ENCODE results near the gene GRM1. TPM values are rescaled to one million over a fixed set of nuclear protein-coding genes. Genes with fewer than 3 reads are reported as not detected.

Gene GRM1
- polyA plus RNA-seq, 3 donors: not detected

GRCh38 chr6:146028252-146028795, 538 bp upstream of the GRM1 start:
- TF ChIP-seq, protein P1, sequence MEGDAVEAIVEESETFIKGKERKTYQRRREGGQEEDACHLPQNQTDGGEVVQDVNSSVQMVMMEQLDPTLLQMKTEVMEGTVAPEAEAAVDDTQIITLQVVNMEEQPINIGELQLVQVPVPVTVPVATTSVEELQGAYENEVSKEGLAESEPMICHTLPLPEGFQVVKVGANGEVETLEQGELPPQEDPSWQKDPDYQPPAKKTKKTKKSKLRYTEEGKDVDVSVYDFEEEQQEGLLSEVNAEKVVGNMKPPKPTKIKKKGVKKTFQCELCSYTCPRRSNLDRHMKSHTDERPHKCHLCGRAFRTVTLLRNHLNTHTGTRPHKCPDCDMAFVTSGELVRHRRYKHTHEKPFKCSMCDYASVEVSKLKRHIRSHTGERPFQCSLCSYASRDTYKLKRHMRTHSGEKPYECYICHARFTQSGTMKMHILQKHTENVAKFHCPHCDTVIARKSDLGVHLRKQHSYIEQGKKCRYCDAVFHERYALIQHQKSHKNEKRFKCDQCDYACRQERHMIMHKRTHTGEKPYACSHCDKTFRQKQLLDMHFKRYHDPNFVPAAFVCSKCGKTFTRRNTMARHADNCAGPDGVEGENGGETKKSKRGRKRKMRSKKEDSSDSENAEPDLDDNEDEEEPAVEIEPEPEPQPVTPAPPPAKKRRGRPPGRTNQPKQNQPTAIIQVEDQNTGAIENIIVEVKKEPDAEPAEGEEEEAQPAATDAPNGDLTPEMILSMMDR (IDR thresholded peaks at IDR 0.05): no peak
- intact Hi-C loops (cut with micrococcal nuclease): no loop called here
- Mint-ChIP-seq H3K36me3 (no peaks in the 10 kb centered on the region), H3K27ac (peak overlapping the region in 1 of 7 donors; percentile 2), H3K4me1 (peaks cover 2% of the 10 kb centered on the region), H3K27me3 (ENCODE audit: low read depth in 3 of 3) (peaks cover 34 to 38% (median 35%) of the 10 kb centered on the region in 3 donors), H3K4me3 (peak overlapping the region in 1 of 2 donors; percentile 80), H3K9me3 (peaks cover 0 to 18% (median 8%) of the 10 kb centered on the region in 7 donors)
- no peak overlapping the region for H3K9ac ChIP-seq (ENCODE audit: insufficient read depth, low read length, poor library complexity, severe bottlenecking)
- no peak overlapping the region for H3K4me3 ChIP-seq (replicated peaks in 1 of 3; ENCODE audit: low read depth in 2 of 3, low read length in 3 of 3)
- no peak overlapping the region for H2AFZ ChIP-seq (ENCODE audit: insufficient read depth, low read depth, low read length, poor library complexity, severe bottlenecking)
- WGBS (ENCODE audit: insufficient coverage): 0% methylated on average over 13 of the region's 19 CpGs
- H3K36me3 ChIP-seq (replicated peaks in 1 of 2; ENCODE audit: control insufficient read depth in 1 of 2, insufficient read depth in 2 of 2, low read length in 2 of 2): no peaks in the 10 kb centered on the region
- DNase-seq: peak in 1 of 3 donors; percentile 11
- H3K27me3 ChIP-seq (ENCODE audit: control insufficient read depth in 2 of 2, insufficient read depth in 2 of 2, low read length in 2 of 2): peaks cover 24 to 37% of the 10 kb centered on the region in 2 donors
- H3K27ac ChIP-seq (ENCODE audit: low read depth in 1 of 2, low read length in 2 of 2): no peak overlapping the region
- H4K20me1 ChIP-seq (ENCODE audit: insufficient read depth, low read length): no peaks in the 10 kb centered on the region
- H3K9me3 ChIP-seq (replicated peaks in 1 of 2; ENCODE audit: control insufficient read depth in 1 of 2, insufficient read depth in 1 of 2, low read length in 2 of 2): peaks cover 0 to 17% of the 10 kb centered on the region in 2 donors
- no peak overlapping the region for H3K4me2 ChIP-seq (replicated peaks; ENCODE audit: extremely low read depth, low read length, poor library complexity, severe bottlenecking)
- H3K79me2 ChIP-seq (ENCODE audit: insufficient read depth, low read length): no peaks in the 10 kb centered on the region
- H3K4me1 ChIP-seq (ENCODE audit: control insufficient read depth in 1 of 2, insufficient read depth in 2 of 2, low read length in 2 of 2): no peaks in the 10 kb centered on the region

DNA sequence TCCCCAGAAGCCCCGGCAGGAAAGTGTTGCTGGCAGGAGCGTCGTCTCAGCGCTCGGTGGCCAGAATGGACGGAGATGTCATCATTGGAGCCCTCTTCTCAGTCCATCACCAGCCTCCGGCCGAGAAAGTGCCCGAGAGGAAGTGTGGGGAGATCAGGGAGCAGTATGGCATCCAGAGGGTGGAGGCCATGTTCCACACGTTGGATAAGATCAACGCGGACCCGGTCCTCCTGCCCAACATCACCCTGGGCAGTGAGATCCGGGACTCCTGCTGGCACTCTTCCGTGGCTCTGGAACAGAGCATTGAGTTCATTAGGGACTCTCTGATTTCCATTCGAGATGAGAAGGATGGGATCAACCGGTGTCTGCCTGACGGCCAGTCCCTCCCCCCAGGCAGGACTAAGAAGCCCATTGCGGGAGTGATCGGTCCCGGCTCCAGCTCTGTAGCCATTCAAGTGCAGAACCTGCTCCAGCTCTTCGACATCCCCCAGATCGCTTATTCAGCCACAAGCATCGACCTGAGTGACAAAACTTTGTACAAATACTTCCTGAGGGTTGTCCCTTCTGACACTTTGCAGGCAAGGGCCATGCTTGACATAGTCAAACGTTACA, 817 bp downstream of the GRM1 start:
- intact Hi-C loops (cut with micrococcal nuclease): no loop called here
- H3K27me3 Mint-ChIP-seq (ENCODE audit: low read depth in 3 of 3): peaks cover 34 to 38% (median 35%) of the 10 kb centered on the region in 3 donors
- Histone ChIP-seq H3K79me2 (ENCODE audit: insufficient read depth, low read length) (no peaks in the 10 kb centered on the region), H3K27ac (ENCODE audit: low read depth in 1 of 2, low read length in 2 of 2) (no peak overlapping the region), H3K9ac (ENCODE audit: insufficient read depth, low read length, poor library complexity, severe bottlenecking) (no peak overlapping the region), H4K20me1 (ENCODE audit: insufficient read depth, low read length) (no peaks in the 10 kb centered on the region), H3K27me3 (ENCODE audit: control insufficient read depth in 2 of 2, insufficient read depth in 2 of 2, low read length in 2 of 2) (peaks cover 24 to 37% of the 10 kb centered on the region in 2 donors), H3K36me3 (replicated peaks in 1 of 2; ENCODE audit: control insufficient read depth in 1 of 2, insufficient read depth in 2 of 2, low read length in 2 of 2) (no peaks in the 10 kb centered on the region), H3K4me1 (ENCODE audit: control insufficient read depth in 1 of 2, insufficient read depth in 2 of 2, low read length in 2 of 2) (no peaks in the 10 kb centered on the region), H3K9me3 (replicated peaks in 1 of 2; ENCODE audit: control insufficient read depth in 1 of 2, insufficient read depth in 1 of 2, low read length in 2 of 2) (peaks cover 0 to 17% of the 10 kb centered on the region in 2 donors), H3K4me2 (replicated peaks; ENCODE audit: extremely low read depth, low read length, poor library complexity, severe bottlenecking) (no peak overlapping the region), H3K4me3 (replicated peaks in 1 of 3; ENCODE audit: low read depth in 2 of 3, low read length in 3 of 3) (no peak overlapping the region), H2AFZ (ENCODE audit: insufficient read depth, low read depth, low read length, poor library complexity, severe bottlenecking) (no peak overlapping the region)
- WGBS (ENCODE audit: insufficient coverage): 18% methylated on average over 19 of the region's 25 CpGs
- H3K36me3 Mint-ChIP-seq: no peaks in the 10 kb centered on the region
- H3K4me3 Mint-ChIP-seq: peak overlapping the region in 1 of 2 donors; percentile 58
- TF ChIP-seq, protein P1 (IDR thresholded peaks at IDR 0.05): no peak
- H3K27ac Mint-ChIP-seq: peak overlapping the region in 1 of 7 donors; percentile 65
- H3K9me3 Mint-ChIP-seq: peaks cover 0 to 18% (median 8%) of the 10 kb centered on the region in 7 donors
- DNase-seq: no peak
- peaks cover 2% of the 10 kb centered on the region for H3K4me1 Mint-ChIP-seq

All from CD14-positive monocyte (primary cell).